ENCODE data around the gene GPC6. TPM values are rescaled to one million over a fixed set of nuclear protein-coding genes. Genes with fewer than 3 reads are reported as not detected.

The GPC6 gene
- polyA plus RNA-seq, 1 donor (not counting 4 experiments of a cell fraction or from before 2014, with no cell fraction given): 0.42 TPM

GRCh38 chr13:93244141-93244917 is 17.7 kb downstream of the GPC6 start:
- Histone ChIP-seq H3K4me1 (ENCODE audit: control insufficient read depth, extremely low read depth, insufficient read depth, low read length) (peaks cover 9% of the 10 kb centered on the region), H3K9me3 (ENCODE audit: control insufficient read depth, low read depth, low read length) (peaks cover 1% of the 10 kb centered on the region), H4K20me1 (ENCODE audit: control insufficient read depth, extremely low read depth, insufficient read depth, low read length) (no peaks in the 10 kb centered on the region), H3K9me1 (ENCODE audit: control insufficient read depth, extremely low read depth, insufficient read depth, low read length) (no peaks in the 10 kb centered on the region), H3K4me3 (ENCODE audit: control insufficient read depth in 2 of 3, extremely low read depth in 1 of 3, insufficient read depth in 2 of 3, low read depth in 1 of 3, low read length in 3 of 3) (peak overlapping the region in 1 of 3 experiments; percentile 41), H3K27me3 (ENCODE audit: control insufficient read depth, extremely low read depth, insufficient read depth, low read length) (peaks cover 2% of the 10 kb centered on the region), H3K36me3 (ENCODE audit: control insufficient read depth in 2 of 2, extremely low read depth in 1 of 2, insufficient read depth in 2 of 2, low read length in 2 of 2) (no peaks in the 10 kb centered on the region), H2AFZ (ENCODE audit: control insufficient read depth, low read length) (peak overlapping the region; percentile 61), H3K4me2 (ENCODE audit: control insufficient read depth, extremely low read depth, insufficient read depth, low read depth, low read length) (peak overlapping the region; percentile 73), H3K79me2 (ENCODE audit: control insufficient read depth, insufficient read depth, low read length) (no peaks in the 10 kb centered on the region), H3K27ac (ENCODE audit: control insufficient read depth, insufficient read depth, low read length) (no peak overlapping the region), H3K9ac (ENCODE audit: control insufficient read depth, extremely low read depth, insufficient read depth, low read length) (peak overlapping the region; percentile 7)
- DNase-seq (ENCODE audit: low read depth, low spot score) (no peak), FAIRE-seq (no peak)
- dilution Hi-C loops (cut with MboI; ENCODE audit: extremely low pct_ligation_motif_present, low sequenced_read_pairs): no loop called here
- no peak for TF ChIP-seq CTCF (optimal IDR thresholded peaks at IDR 0.05 in 1 of 3, IDR thresholded peaks at IDR 0.05 in 1 of 3, conservative IDR thresholded peaks at IDR 0.05 in 1 of 3; ENCODE audit: extremely low read depth in 1 of 3, insufficient read depth in 2 of 3, low read length in 3 of 3)
- no peak for TF ChIP-seq EZH2 (IDR thresholded peaks at IDR 0.05; ENCODE audit: low read length)

DNA sequence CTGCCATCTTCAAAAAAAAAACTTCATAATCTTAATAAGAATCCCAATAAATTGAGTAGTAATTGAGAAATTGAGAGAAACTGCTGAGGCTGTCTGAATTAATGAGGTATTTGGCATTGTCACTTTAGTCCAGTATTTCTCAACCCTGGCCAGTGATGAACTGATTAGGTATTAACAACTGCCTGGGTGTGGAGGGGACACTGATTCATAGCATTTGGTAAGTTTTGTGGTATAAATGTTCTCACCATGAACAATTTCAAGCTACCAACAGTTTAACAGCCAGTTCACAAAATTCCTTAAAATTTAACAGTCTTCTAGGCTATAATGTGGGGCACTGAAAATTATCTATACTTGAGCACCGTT is 18.3 kb downstream of the GPC6 start:
- Histone ChIP-seq H3K9ac (ENCODE audit: control insufficient read depth, extremely low read depth, insufficient read depth, low read length) (peak overlapping the region; percentile 7), H3K9me3 (ENCODE audit: control insufficient read depth, low read depth, low read length) (peaks cover 1% of the 10 kb centered on the region), H3K27me3 (ENCODE audit: control insufficient read depth, extremely low read depth, insufficient read depth, low read length) (peaks cover 2% of the 10 kb centered on the region), H3K79me2 (ENCODE audit: control insufficient read depth, insufficient read depth, low read length) (no peaks in the 10 kb centered on the region), H4K20me1 (ENCODE audit: control insufficient read depth, extremely low read depth, insufficient read depth, low read length) (no peaks in the 10 kb centered on the region), H3K9me1 (ENCODE audit: control insufficient read depth, extremely low read depth, insufficient read depth, low read length) (no peaks in the 10 kb centered on the region), H3K4me3 (ENCODE audit: control insufficient read depth in 2 of 3, extremely low read depth in 1 of 3, insufficient read depth in 2 of 3, low read depth in 1 of 3, low read length in 3 of 3) (peak overlapping the region in 1 of 3 experiments; percentile 41), H2AFZ (ENCODE audit: control insufficient read depth, low read length) (no peak overlapping the region), H3K27ac (ENCODE audit: control insufficient read depth, insufficient read depth, low read length) (no peak overlapping the region), H3K4me1 (ENCODE audit: control insufficient read depth, extremely low read depth, insufficient read depth, low read length) (peaks cover 13% of the 10 kb centered on the region), H3K36me3 (ENCODE audit: control insufficient read depth in 2 of 2, extremely low read depth in 1 of 2, insufficient read depth in 2 of 2, low read length in 2 of 2) (no peaks in the 10 kb centered on the region), H3K4me2 (ENCODE audit: control insufficient read depth, extremely low read depth, insufficient read depth, low read depth, low read length) (peak overlapping the region; percentile 73)
- dilution Hi-C loops (cut with MboI; ENCODE audit: extremely low pct_ligation_motif_present, low sequenced_read_pairs): no loop called here
- TF ChIP-seq CTCF (optimal IDR thresholded peaks at IDR 0.05 in 1 of 3, IDR thresholded peaks at IDR 0.05 in 1 of 3, conservative IDR thresholded peaks at IDR 0.05 in 1 of 3; ENCODE audit: extremely low read depth in 1 of 3, insufficient read depth in 2 of 3, low read length in 3 of 3) (no peak), EZH2 (IDR thresholded peaks at IDR 0.05; ENCODE audit: low read length) (no peak)
- FAIRE-seq (no peak), DNase-seq (ENCODE audit: low read depth, low spot score) (no peak)

All from keratinocyte (primary cell).